Stimulated activated CD8-positive, alpha-beta memory T cell treated with anti-CD3 and anti-CD28 coated beads, Interleukin-7, amount 100 ng/mL, for 48 hours (primary cell): ENCODE measurements around the gene KAZN.
"Not testable (repeated sequence)": the region's sequence is repeated elsewhere in the genome, so short reads cannot be mapped to it uniquely, and the experiment has no call there.

Source experiments
- DNase-seq, 2 donors: peaks; one replicate each; pipeline ENCODE4 v3.0.0-alpha.2; 2020; ENCODE audit warnings: low read depth in 1 of 2; ENCODE audit errors: extremely low read depth in 1 of 2

Gene KAZN

DNA sequence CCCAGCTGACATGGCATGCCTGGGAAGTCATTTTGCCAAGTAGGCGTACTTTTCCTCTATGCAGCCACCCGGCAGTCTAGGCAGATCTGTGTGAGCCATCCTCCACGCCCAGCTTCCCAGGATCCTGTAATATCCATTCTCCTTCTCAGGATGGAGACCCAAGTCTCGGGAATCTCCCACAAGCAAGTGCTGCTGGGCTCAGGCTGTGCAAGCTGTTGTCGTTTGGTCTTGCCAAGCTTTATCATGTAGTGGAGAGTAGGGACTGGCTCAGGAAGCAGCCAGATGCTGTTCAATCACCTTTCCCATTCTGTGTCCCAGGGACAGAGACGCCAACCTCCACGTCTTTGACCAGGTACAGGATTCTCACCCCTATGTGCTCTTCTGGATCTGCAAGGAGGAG, 363.9 kb downstream of the KAZN start:
- DNase-seq: no peak

DNA sequence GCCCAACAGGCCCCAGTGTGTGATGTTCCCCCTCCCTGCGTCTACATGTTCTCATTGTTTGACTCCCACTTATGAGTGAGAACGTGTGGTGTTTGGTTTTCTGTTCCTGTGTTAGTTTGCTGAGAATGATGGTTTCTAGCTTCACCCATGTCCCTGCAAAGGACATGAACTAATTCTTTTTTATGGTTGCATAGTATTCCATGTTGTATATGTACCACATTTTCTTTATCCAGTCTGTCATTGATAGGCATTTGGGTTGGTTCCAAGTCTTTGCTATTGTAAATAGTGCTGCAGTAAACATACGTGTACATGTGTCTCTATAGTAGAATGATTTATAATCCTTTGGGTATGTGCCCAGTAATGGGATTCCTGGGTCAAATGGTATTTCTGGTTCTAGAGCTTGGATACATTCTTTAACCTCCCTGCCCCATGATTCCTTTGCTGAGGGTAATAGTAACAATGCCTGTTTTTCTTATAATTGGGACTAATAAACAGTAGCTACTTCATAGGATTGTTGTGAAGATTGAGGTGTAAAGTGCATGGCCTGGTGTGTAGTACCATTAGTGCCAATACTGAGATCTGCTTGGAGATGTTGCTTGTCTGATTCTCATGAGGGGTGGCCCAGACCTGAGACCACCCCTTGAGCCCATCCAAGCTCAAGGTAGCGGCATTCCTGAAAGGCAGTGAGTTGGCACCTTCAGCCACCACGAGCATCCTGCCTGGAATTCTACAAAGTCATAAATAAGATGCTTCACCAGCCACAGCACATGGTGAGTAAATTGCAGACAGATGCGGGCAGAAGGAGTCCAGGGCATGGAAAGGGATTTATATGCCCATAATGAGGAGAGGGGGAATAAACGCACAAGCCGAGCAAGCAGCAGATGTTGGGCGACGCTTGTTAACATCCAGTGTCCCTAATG, 365.6 kb downstream of the KAZN start:
- not testable (repeated sequence) for DNase-seq

- DNase-seq: no peak
Observed at GRCh38 chr1:14964711-14965055, 366.2 kb downstream of the KAZN start.

DNA sequence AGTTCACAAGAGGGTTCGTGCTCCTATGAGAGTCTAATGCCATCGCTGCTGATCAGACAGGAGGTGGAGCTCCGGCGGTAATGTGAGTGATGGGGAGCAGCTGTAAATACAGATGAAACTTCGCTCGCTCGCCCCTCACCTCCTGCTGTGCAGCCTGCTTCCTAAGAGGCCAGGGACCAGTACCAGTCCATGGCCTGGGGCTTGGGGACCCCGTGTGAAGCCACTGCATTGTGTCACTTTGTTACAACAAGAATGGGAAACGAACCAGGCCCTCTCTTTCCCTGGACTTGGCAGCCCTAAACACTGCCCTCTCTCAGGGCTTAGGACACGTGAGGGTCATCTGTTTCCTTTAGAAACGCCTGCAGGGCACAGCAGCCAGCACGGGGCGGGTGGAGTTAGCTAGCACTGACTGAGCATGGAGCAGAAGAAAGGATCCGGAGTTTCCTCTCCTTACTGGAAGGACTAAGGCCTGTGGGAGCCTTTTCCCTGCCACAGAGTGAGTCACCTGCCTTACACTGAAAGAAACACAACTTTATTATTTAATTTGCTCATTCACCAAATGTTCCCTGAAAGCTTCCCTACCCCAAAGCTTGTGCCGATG, 369.9 kb downstream of the KAZN start:
- DNase-seq: no peak

GRCh38 chr1:14969006-14969405, 370.5 kb downstream of the KAZN start:
- DNase-seq: peak in 1 of 2 donors; percentile 47

DNA sequence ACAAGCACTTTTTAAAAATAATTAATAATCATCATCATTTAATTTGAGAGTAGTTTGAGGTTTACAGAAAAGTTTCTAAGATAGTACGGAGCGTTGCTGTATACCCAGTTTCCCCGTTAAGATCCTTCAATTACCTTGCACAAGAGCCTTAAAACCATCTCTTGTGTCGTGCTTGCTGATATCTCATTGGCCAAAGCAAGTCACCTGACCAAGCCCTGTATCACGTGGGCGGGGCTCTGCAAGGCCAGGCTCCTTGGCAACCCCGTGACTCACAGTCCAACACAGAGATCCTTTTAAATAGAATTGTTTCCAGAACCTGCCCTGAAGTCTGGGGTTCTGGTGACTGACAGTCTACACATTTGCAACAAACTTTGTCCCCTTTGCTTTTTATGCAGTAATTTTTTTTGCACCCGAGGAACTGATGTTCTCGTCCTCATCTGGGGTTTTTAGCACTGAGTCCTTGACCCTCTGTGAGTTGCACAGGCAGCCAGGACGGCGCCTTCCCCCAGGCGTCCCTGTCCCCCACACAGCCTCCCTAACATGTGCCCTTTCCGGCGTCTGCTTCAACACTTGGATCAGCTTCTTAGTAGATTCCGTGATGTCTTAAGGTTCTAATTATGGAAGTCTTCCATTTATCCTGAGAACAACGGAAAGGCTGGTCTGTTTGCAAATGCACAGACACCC, 371.8 kb downstream of the KAZN start:
- peak; percentile 7 to 28 for DNase-seq

DNA sequence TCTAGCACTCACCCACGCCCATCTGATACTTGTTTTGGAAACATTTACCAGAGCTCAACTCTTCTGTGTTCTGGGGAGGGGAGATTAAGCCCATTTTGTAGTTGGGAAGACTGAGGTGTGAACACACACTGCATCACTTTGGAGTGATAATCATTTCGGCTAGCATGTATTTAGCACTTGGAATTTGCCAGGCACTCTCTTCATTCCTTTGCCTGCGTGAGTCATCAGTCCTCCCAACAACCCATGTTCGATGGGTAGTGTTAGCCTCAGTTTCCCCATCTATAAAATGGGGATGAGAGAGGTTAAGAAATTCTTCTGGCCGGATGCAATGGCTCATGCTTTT, 372.3 kb downstream of the KAZN start:
- no peak for DNase-seq

GRCh38 chr1:14971221-14971620, 372.7 kb downstream of the KAZN start:
- DNase-seq: no peak

DNA sequence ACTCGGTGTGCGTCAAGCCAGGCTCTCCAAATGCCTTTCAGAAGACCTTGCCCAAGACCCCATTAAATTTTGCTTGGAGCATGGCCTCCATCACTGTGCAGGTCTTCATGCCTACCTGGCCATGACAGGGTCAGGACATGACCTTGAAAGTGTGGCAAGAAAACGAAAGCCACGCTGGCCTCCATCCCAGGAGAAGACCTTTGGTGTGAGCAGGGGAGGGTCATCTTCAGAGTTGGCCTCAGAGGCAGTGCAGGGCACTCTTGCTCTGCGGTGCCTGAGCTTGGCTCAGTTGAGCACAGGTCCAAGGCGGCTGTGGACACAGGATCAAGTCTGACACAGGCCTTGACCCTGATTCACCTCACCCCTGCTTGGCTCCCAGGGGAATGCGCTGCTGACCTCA, 373.6 kb downstream of the KAZN start:
- no peak for DNase-seq

GRCh38 chr1:14973773-14974172, 375.3 kb downstream of the KAZN start:
- DNase-seq: no peak

DNA sequence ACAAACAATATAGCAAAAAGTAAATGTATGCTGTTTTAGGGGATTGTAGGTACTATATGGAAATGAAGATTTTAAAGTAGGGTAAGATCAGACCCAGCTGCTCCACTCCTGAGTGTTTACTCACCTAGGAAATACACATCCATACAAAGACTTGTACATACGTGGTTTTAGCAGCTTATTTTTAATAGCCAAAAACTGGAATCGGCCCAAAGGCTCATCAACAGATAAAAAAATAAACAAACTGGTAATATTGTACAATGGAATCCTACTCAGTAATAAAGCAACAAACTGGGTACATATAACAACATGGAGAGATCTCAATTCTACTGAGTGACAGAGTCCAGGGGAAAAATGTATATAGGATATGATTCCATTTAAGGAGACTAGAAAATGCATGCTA, 375.9 kb downstream of the KAZN start:
- DNase-seq: no peak

GRCh38 chr1:14975119-14975518, 376.6 kb downstream of the KAZN start:
- no peak for DNase-seq

- DNase-seq: no peak
Observed at GRCh38 chr1:14976256-14976655, 377.8 kb downstream of the KAZN start.

- DNase-seq: no peak
Observed at GRCh38 chr1:14977338-14977931, 378.9 kb downstream of the KAZN start.

DNA sequence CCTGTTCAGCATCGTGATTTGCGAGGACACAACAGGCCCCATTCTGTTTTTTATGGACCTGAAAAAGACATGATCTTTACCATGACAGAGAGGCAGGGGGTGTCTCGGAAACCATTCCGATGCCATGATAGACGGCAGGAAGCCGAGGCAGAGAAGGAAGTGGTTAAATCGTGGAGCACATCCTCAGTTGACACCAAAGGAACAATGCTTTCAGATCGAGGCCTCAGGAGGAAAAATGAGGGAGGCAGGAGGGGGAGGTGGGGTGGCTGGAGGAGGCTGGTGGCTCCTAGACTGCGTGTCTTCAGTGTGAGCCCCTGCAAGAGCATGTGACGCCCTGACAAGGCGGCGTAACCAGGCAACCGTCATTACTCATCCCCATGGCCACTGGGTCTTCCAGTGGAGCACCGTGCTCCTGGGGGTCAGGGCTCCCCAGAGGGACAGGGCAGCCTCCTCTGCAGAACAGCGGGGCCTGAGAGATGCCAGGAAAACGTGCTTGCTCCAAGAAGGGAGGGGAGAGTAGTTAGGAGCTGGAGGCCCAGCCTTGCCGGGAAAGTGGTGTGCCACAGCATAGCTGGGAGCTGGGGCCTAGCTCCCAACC, 382.2 kb downstream of the KAZN start:
- no peak for DNase-seq

- DNase-seq: no peak
Observed at GRCh38 chr1:14982029-14982428, 383.5 kb downstream of the KAZN start.

- no peak for DNase-seq
Observed at GRCh38 chr1:14983277-14983676, 384.8 kb downstream of the KAZN start.

GRCh38 chr1:14986168-14986567, 387.7 kb downstream of the KAZN start:
- no peak for DNase-seq

GRCh38 chr1:14987829-14988603, 389.5 kb downstream of the KAZN start:
- no peak for DNase-seq

DNA sequence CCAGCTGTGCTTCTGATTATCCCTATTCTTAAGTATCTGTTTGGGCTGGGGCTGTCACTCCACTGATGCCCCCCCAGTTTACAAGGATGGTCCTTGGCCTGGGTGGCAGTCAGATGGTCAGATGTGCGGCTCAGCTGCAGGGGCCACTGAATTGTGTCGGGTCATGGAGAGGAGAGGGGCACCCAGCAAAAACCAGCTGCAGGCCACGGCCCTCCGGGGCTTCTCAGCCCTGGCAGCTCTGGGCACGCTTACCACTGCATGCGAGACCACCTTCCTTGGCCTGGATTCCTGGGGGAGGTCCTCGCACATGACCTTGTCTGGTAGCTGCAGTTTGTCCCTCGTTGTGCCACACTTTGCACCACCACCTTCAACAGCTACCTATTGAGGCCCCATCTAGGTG, 390.2 kb downstream of the KAZN start:
- DNase-seq: no peak
